HG03108 (cell line): ENCODE data around the gene NPR2.

Experiments
- ATAC-seq: cut with Tn5 transposase; IDR thresholded peaks from one replicate; pipeline ENCODE4 v1.9.1; 2021; ENCODE audit warnings: moderate library complexity; ENCODE audit not compliant: unreplicated experiment

NPR2 gene

GRCh38 chr9:35763181-35763580 is 28.2 kb upstream of the NPR2 start:
- ATAC-seq = no peak

DNA sequence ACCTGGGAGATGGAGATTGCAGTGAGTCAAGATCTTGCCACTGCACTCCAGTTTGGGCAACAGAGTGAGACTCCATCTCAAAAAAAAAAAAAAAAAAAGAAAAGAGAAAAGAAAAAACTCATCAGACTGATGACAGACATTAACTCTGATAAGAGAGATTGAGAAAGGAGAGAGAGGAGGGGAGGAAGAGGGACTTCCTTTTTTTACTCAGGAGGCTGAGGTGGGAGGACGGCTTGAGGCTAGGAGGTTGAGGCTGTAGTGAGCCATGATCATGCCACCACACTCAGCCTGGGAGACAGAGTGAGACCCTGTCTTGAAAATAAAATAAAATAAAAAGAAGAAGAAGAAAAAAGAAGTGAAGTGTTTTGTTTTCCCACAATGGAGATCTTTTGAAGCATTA is 27.6 kb upstream of the NPR2 start:
- no peak for ATAC-seq

GRCh38 chr9:35766997-35767396 is 24.4 kb upstream of the NPR2 start:
- ATAC-seq = no peak

- no peak for ATAC-seq
These were observed 23.9 kb upstream of the NPR2 start for GRCh38 chr9:35767458-35767857.

DNA sequence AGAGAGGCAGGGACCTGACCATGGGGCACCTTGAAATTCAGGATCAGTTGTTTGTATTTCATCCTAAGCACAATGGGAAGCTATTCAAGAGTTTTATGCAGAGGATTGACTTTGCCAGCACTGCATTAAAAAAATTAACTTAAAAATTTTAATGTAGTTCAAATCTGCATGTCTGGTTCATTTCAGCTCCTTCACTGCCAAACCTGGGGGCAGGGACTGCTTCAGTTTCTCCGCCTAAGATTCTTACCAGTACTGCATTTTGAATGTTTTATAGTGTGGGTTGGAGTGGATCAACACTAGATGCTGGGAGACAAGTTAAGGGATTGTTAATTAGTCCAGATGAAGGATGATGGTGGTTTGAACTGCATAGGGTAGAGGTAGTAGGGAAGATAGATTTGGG is 21.6 kb upstream of the NPR2 start:
- ATAC-seq = no peak

DNA sequence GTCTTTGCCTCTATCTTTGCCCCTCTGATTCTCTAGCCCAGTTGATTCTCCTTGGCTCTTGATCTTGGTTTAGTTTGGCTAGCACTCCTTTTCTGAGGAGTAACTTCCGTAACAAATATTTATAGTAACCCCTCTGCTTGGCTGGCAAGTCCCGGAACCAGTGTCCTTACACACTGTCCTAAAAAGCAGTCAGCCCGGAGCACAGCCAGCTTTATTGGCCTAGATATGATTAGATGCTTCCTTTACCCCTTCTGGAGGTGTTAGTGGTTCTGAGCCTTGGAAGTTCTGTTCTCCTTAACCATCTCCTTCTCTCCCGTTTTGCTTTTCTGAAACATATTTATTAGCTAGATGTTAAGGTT is 20.3 kb upstream of the NPR2 start:
- ATAC-seq = no peak

DNA sequence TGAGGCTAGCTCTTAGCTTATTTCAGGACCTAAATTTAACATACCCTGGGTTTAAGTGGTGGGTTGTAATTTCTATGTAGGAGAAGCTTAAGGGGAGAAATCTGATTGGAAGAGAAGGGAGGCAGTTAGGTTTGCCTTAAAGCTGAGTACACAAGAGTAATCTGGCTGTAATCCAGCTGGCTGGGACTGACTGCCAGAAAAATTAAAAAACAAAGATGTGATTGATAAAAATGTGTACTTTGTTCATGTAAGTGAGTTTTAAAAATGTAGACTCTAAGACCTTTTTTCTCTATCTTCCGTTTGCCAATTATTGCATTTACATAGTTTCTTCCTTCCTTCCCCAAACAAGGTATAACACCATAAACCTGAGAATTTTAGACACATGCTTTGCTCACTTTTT is 19.9 kb upstream of the NPR2 start:
- no peak for ATAC-seq

DNA sequence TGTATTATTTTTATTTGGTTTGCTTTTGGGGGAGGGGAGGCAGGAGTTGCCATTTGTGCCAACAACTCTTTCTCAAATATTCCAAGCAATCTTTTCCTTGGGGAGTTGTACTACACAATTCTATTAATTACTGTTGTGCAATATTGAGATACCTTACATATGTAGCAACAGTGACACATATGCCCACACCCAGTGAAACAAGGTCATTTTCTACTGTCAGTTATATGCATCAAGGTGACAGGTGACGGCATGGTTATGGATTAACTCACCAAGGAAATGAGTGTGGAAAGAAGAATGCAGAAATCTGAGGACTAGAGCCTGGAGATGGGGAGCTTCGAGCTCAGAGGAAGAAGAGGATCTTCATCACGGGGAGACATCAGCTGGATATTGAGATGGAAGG is 19.4 kb upstream of the NPR2 start:
- ATAC-seq = no peak

GRCh38 chr9:35774907-35775635 is 16.3 kb upstream of the NPR2 start:
- ATAC-seq = no peak

GRCh38 chr9:35776018-35776417 is 15.4 kb upstream of the NPR2 start:
- ATAC-seq = no peak

DNA sequence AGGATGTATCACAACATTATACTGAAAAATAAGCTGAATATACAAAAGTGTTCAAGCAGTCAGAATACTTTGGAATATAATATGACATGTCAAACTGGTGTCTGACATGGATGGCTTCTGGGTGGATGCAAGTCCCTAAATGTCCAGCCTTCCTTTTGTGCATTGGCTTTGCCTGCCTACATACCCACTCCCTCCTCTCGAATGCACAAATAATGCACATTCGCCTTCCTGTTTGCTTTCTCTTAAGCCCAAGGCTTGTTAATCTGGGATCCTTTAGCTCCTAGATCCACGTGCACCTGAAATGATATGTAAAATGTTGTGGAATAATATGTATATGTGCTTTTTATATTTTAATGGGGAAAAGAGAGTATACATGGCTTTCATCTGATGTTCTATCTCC is 12.9 kb upstream of the NPR2 start:
- no peak for ATAC-seq

- ATAC-seq = no peak
These were observed 10.3 kb upstream of the NPR2 start for GRCh38 chr9:35781066-35781465.

DNA sequence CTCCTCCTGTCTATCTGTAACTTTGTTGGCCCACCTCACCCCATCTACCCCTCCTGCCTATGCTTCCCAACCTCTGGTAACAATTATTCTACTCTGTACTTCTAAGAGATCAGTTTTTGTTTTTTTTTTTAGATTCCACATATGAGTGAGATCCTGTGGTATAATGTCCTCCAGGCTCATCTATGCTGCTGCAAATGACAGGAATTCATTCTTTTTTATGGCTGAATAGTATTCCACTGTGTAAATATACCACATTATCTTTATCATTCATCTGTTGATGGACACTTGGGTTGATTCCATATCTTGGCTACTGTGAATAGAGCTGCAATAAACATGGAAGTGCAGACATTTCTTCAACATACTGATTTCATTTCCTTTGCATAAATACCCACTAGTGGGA is 8.0 kb upstream of the NPR2 start:
- ATAC-seq = no peak

DNA sequence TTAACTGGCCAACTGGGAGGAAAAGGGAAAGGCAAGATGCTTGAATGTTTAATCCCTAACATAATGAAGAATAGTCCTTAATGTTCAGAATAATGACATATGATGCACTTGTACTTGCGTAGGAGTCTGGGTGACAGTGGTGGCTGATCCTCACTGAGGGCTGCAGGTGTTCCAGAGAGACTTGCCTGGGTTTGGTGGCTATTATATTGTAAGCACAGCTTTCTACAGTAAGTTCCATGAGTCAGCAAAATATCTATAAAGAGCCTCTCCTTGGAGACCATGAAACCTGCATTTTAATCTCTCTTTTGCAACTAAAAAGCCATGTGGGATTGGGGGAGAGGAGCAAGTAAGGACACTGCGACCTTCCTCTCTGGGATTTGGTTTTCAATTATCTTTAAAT is 1.9 kb upstream of the NPR2 start:
- ATAC-seq = no peak

- no peak for ATAC-seq
These were observed 1.4 kb upstream of the NPR2 start for GRCh38 chr9:35790025-35790384.

GRCh38 chr9:35790385-35791296 is 750 bp upstream of the NPR2 start:
- no peak for ATAC-seq

GRCh38 chr9:35792024-35792813 is 828 bp downstream of the NPR2 start:
- ATAC-seq = no peak

DNA sequence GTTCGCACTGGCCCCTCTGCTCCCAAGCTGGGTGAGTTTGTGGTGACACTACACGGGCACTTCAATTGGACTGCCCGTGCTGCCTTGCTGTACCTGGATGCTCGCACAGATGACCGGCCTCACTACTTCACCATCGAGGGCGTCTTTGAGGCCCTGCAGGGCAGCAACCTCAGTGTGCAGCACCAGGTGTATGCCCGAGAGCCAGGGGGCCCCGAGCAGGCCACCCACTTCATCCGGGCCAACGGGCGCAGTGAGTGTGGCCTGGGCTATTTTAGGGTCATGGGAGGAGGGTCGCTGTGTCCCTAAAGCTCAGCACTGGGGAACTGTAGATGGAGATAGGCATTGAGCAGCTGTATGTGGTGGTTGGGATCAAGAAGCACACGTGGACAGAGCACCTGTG is 1.4 kb downstream of the NPR2 start:
- ATAC-seq = no peak

- no peak for ATAC-seq
These were observed 2.1 kb downstream of the NPR2 start for GRCh38 chr9:35793461-35793860.

DNA sequence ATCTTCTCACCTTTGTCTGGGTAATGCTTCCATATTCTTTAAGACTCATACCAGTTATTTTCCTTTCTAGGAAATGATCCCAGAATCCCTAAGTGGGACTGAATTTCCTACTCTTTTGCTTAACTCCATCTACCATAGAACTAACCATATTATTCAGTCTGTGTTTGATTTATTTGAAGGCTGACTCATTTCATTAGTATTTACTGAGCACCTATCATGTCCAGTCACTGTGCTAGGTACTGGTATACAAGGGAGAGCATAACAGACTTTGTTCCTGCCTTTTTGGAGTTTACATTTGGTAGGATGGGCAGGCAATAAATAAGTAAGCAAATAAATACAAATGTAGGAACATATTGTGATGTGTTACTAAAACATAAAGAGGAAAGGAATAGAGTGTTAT is 4.3 kb downstream of the NPR2 start:
- ATAC-seq = no peak

DNA sequence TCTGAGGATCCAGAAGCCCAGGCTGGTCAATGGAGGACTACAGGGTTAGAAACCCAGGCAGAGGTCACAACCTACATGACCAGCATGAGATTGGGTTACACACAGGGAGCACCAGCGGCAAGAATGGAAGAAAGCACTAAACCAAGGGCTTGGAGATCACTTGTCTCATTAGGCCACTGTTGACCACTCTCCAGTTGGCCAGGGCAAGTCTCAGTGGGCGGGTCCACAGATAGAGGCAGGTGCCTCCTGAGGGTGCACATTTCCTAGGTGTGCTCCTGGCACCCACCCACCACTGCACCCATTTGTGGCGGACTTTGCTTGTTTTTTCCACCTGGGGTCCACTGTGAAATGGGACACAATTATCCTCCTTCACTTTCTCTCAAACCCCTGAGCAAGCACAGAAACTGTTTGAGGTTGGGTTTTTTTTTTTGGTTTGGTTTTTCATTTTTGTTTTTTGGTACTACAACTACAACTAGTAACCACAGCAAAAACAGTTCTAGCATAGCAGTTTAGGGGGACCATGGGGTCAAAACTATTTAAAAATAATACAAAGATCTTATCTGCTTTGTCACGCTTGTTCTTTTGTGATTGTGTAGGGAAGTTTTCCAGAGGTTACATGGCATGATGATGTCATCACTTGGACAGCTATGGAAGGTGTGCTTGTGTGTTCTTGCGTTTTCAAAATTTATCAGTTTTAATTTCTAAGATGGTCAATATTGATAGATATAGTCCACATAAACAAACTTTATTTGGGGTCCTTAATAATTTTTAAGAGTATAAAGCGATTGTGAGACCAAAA is 6.1 kb downstream of the NPR2 start:
- no peak for ATAC-seq
